Left forelimb (tissue), 1 donor: Measurements from ENCODE around the gene RASGRF1.
A peak's percentile ranks its signal among the peaks of the same experiment; 100 is the strongest.
"Not testable (repeated sequence)": the region's sequence is repeated elsewhere in the genome, so short reads cannot be mapped to it uniquely, and the experiment has no call there.

Experiments used
- DNase-seq: peaks from one replicate; pipeline ENCODE4 v3.0.0-alpha.2; 2018; ENCODE audit warnings: low spot score

Gene RASGRF1

GRCh38 chr15:79090487-79091203 is at the start of gene RASGRF1:
TSS of gene RASGRF1 (minus strand) at chr15:79090780. CDS start at chr15:79090498, 282 bp downstream.
- DNase-seq = peak; percentile 69

- no peak for DNase-seq
Measured at GRCh38 chr15:79136434-79137046, 46.0 kb upstream of the RASGRF1 start.

- DNase-seq = no peak
Measured at GRCh38 chr15:79133309-79133708, 42.7 kb upstream of the RASGRF1 start.

- no peak for DNase-seq
Measured at GRCh38 chr15:79132770-79133169, 42.2 kb upstream of the RASGRF1 start.

GRCh38 chr15:79132361-79132760 is 41.8 kb upstream of the RASGRF1 start:
- no peak for DNase-seq

GRCh38 chr15:79130535-79131130 is 40.1 kb upstream of the RASGRF1 start:
- DNase-seq = no peak

- no peak for DNase-seq
Measured at GRCh38 chr15:79129235-79129634, 38.7 kb upstream of the RASGRF1 start.

- no peak for DNase-seq
Measured at GRCh38 chr15:79128556-79128955, 38.0 kb upstream of the RASGRF1 start.

- DNase-seq = no peak
Measured at GRCh38 chr15:79124388-79124787, 33.8 kb upstream of the RASGRF1 start.

- DNase-seq = no peak
Measured at GRCh38 chr15:79122991-79123390, 32.4 kb upstream of the RASGRF1 start.

GRCh38 chr15:79122391-79122790 is 31.8 kb upstream of the RASGRF1 start:
- no peak for DNase-seq

GRCh38 chr15:79121571-79121970 is 31.0 kb upstream of the RASGRF1 start:
- no peak for DNase-seq

- no peak for DNase-seq
Measured at GRCh38 chr15:79117442-79118204, 27.0 kb upstream of the RASGRF1 start.

- DNase-seq = no peak
Measured at GRCh38 chr15:79116771-79117170, 26.2 kb upstream of the RASGRF1 start.

GRCh38 chr15:79115986-79116665 is 25.5 kb upstream of the RASGRF1 start:
- DNase-seq = no peak

GRCh38 chr15:79113831-79114230 is 23.3 kb upstream of the RASGRF1 start:
- DNase-seq = no peak

GRCh38 chr15:79111404-79111803 is 20.8 kb upstream of the RASGRF1 start:
- DNase-seq = not testable (repeated sequence)

- DNase-seq = no peak
Measured at GRCh38 chr15:79105141-79105540, 14.6 kb upstream of the RASGRF1 start.

GRCh38 chr15:79102595-79102994 is 12.0 kb upstream of the RASGRF1 start:
- no peak for DNase-seq

GRCh38 chr15:79101866-79102581 is 11.4 kb upstream of the RASGRF1 start:
- no peak for DNase-seq

GRCh38 chr15:79099692-79100091 is 9.1 kb upstream of the RASGRF1 start:
- DNase-seq = peak; percentile 31
